Ovary (tissue), 9 donors: ENCODE results near the gene HOXB3. TPM values are rescaled to one million over a fixed set of nuclear protein-coding genes. Genes with fewer than 3 reads are reported as not detected.
A peak's percentile ranks its signal among the peaks of the same experiment; 100 is the strongest.

Experiments
- DNase-seq, 5 donors: peaks; one replicate each; pipeline ENCODE4 v3.0.0-alpha.2; 2019 to 2020
- H3K27ac ChIP-seq, 2 donors: fragments of 200-600 bp; one replicate each; pipeline versions ENCODE4 v1.5.1 to v1.8.0; 2019 to 2022
- H3K27me3 ChIP-seq: fragments of 200-600 bp; one replicate; pipeline ENCODE4 v1.8.0; 2022
- H3K36me3 ChIP-seq: fragments of 200-600 bp; sonication (generic); one replicate; pipeline ENCODE4 v1.5.1; 2019
- H3K4me1 ChIP-seq: one replicate; pipeline ENCODE4 v1.8.1; 2013; ENCODE audit warnings: mild to moderate bottlenecking, moderate library complexity; ENCODE audit not compliant: insufficient read depth
- H3K4me3 ChIP-seq: fragments of 200-600 bp; sonication (generic); one replicate; pipeline ENCODE4 v1.5.1; 2017
- H3K9me3 ChIP-seq, 2 donors: fragments of 200-600 bp in 1 of 2; sonication (generic) in 1 of 2; one replicate each; pipeline versions ENCODE4 v1.5.1 to v1.8.1; 2013 to 2019; ENCODE audit warnings: mild to moderate bottlenecking in 1 of 2, moderate library complexity in 1 of 2
- CTCF ChIP-seq, 3 donors: fragments of 450-650 bp in 2 of 3; fragments of 200-600 bp in 1 of 3; IDR thresholded peaks; one replicate each; pipeline versions ENCODE4 v1.5.1 to v1.8.0; 2016 to 2022; ENCODE audit warnings: antibody characterized with exemption in 3 of 3, mild to moderate bottlenecking in 1 of 3
- EP300 ChIP-seq: sonication (generic); formaldehyde crosslinking; IDR thresholded peaks from one replicate; pipeline ENCODE4 v1.6.1; 2017; ENCODE audit warnings: antibody characterized with exemption
- POLR2A ChIP-seq: fragments of 450-650 bp; IDR thresholded peaks from one replicate; pipeline ENCODE4 v1.6.1; 2017; ENCODE audit warnings: antibody characterized with exemption, mild to moderate bottlenecking, moderate library complexity
- WGBS, 3 donors: extraction: QIAGEN DNeasy Blood & Tissue Kit in 1 of 3; methylation state at CpG; one replicate each; pipeline versions ENCODE4 v1.1.5 to v1.1.7; 2013 to 2017; 5-methylcytosine and 5-hydroxymethylcytosine counted together
- intact Hi-C, 4 donors: fragments of 100-400 bp; cut with DNase I; formaldehyde crosslinking; loops; one replicate each; pipeline versions ENCODE4 v1.11.0 to v1.15.1; 2022 to 2023
- polyA plus RNA-seq, 2 donors: library from polyadenylated mRNA; stranded (reverse); fragments of 200-250 nt in 1 of 2; fragments of 350-450 nt in 1 of 2; fragmentation: Illumina TruSeq in 1 of 2; extraction: RNeasy Lipid Tissue Mini Kit (QIAGEN cat#74804) in 1 of 2; gene quantifications; one replicate each; pipeline ENCODE4 v1.2.3, GENCODE V29; 2013 to 2014
- total RNA-seq, 7 donors: library from RNA; depleted of rRNA in 2 of 7; stranded (reverse); fragments of >200 nt in 2 of 7; fragmentation: NEBNext Ultra II Directional in 3 of 7; extraction: Animal tissue kit (Norgen Biotek cat#: 25700) in 3 of 7; gene quantifications; one replicate each; pipeline versions ENCODE4 v1.1.0 to v1.2.4, GENCODE V29; 2016 to 2023
- donor health status: DM: no; HTN: no; CAD: no; lungs with moderate emphysema.
- donor health status: DM: no; HTN: no; CAD: no.
- donor health status: Bipolar disorder and iron deficiency.
- donor health status: DM: yes; HTN: yes; CAD: no.
- donor health status: DM: no; HTN: no; CAD: no.
- donor health status: DM: yes; HTN: yes; CAD: no.

Gene HOXB3
- total and polyA plus RNA-seq, 9 donors = 0.43 to 10.7 (median 2.7) TPM

- no peaks in the 10 kb centered on the region for H3K9me3 ChIP-seq
- H3K27ac ChIP-seq = peak overlapping the region in 1 of 2 donors; percentile 42
- TF ChIP-seq EP300 (no peak), CTCF (IDR thresholded peaks at IDR 0.05) (no peak), POLR2A (no peak)
- no peaks in the 10 kb centered on the region for H3K36me3 ChIP-seq
- H3K4me3 ChIP-seq = peak overlapping the region; percentile 54
- no peaks in the 10 kb centered on the region for H3K27me3 ChIP-seq
- intact Hi-C loops = no loop called here
- WGBS, 3 donors = 4 to 5% (median 4%) methylated on average over 33 to 36 of the region's 36 CpGs
- peak in 2 of 5 donors; percentile 10 to 26 for DNase-seq
- no peaks in the 10 kb centered on the region for H3K4me1 ChIP-seq
Observed at GRCh38 chr17:48541577-48542113, 48.4 kb downstream of the HOXB3 start.

- no peaks in the 10 kb centered on the region for H3K36me3 ChIP-seq
- intact Hi-C loops = no loop called here
- no peaks in the 10 kb centered on the region for H3K4me1 ChIP-seq
- H3K9me3 ChIP-seq = no peaks in the 10 kb centered on the region
- no peak for DNase-seq
- WGBS, 3 donors = 40 to 48% (median 45%) methylated on average over 12 of the region's 12 CpGs
- TF ChIP-seq POLR2A = no peak
- no peak for TF ChIP-seq EP300
- TF ChIP-seq CTCF (IDR thresholded peaks at IDR 0.05) = no peak
- H3K27ac ChIP-seq = no peak overlapping the region
- no peaks in the 10 kb centered on the region for H3K27me3 ChIP-seq
- H3K4me3 ChIP-seq = peak overlapping the region; percentile 54
Observed at GRCh38 chr17:48541036-48541576, 48.9 kb downstream of the HOXB3 start.

DNA sequence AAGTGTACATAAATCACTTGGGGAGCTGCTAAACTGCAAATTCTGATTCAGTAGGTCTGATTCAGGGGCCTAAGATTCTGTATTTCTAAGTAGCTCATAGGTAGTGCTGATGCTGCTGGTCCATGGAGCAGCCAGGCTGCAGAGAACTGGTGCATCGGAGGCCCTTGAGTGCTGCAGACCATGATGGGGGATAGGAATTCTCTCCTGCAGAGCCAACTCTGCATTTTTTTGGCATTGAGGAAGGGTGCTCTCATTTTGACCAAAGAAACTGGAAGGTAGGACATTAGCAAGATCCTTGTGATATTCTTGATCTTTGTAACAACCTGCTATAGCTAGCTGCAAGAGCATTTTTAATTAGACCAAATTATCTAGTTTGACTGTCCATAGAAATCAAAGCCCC is 49.8 kb downstream of the HOXB3 start:
- Histone ChIP-seq H3K27ac (no peak overlapping the region), H3K27me3 (no peaks in the 10 kb centered on the region), H3K4me1 (no peaks in the 10 kb centered on the region), H3K36me3 (no peaks in the 10 kb centered on the region), H3K4me3 (no peak overlapping the region), H3K9me3 (no peaks in the 10 kb centered on the region)
- DNase-seq = no peak
- WGBS, 3 donors = 91 to 100% (median 100%) methylated on average over 1 of the region's 1 CpG
- intact Hi-C loops = no loop called here
- TF ChIP-seq CTCF (IDR thresholded peaks at IDR 0.05) (no peak), POLR2A (no peak), EP300 (no peak)

DNA sequence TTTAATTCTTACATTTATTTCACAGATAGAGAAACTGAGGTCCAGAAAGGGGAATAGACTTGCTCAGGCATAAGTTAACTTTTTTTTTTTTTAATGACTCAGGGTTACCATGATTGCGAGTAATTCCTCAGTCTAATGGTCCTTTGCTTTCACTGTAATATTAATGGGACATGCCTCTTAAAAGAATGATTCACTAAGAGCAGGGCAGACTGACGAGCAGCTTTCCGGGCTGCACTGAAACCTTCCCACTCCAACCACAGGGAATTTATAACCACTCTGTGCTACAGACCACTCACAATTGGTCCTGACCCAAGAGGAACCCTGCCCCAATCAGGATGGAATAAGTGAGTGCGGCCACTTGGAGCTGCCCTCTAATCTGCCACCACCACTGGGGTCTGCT is 50.9 kb downstream of the HOXB3 start:
- Histone ChIP-seq H3K9me3 (no peaks in the 10 kb centered on the region), H3K27me3 (no peaks in the 10 kb centered on the region), H3K27ac (no peak overlapping the region), H3K4me3 (no peak overlapping the region), H3K4me1 (no peaks in the 10 kb centered on the region), H3K36me3 (no peaks in the 10 kb centered on the region)
- DNase-seq = no peak
- intact Hi-C loops = no loop called here
- TF ChIP-seq POLR2A (no peak), EP300 (no peak), CTCF (IDR thresholded peaks at IDR 0.05) (no peak)
- 61 to 83% (median 71%) methylated on average over 4 of the region's 4 CpGs for WGBS, 3 donors
